HG02973 (cell line): ENCODE data around the gene FMN1.

Experiments used
- ATAC-seq: cut with Tn5 transposase; IDR thresholded peaks from one replicate; pipeline ENCODE4 v1.9.1; 2021; ENCODE audit warnings: moderate library complexity; ENCODE audit not compliant: unreplicated experiment

FMN1 gene

GRCh38 chr15:33194704-33195670, at the start of gene FMN1:
TSS of gene FMN1 (minus strand) at chr15:33194714. CDS start at chr15:33154914, 39,800 bp downstream.
- peak; percentile 97 for ATAC-seq

GRCh38 chr15:33243869-33244268, 49.4 kb upstream of the FMN1 start:
- no peak for ATAC-seq

- no peak for ATAC-seq
Measured at GRCh38 chr15:33243393-33243792, 48.9 kb upstream of the FMN1 start.

DNA sequence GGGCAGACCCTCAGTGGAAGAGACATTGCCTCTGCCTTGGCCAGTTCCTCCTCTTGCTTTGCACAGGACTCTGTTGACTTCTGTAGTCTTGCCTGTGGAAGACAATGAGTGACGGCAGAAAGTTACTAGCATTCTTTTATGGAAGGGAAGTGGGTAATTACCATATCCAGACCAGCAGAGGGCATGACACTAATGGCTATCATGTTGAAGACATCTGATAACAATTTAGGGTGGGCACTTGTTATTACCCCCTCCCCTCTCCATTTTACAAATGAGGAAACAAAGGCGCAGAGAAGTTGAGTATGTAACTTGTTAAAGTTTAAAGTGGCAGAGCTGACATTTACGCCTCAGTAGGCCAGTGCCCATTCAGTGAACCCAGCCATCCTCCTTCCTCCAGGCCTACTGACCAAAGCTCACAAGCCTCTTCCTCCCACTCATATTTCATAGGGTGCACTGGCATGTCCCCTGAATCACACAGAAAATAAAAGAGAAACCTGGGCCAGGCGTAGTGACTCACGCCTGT, 48.2 kb upstream of the FMN1 start:
- no peak for ATAC-seq

DNA sequence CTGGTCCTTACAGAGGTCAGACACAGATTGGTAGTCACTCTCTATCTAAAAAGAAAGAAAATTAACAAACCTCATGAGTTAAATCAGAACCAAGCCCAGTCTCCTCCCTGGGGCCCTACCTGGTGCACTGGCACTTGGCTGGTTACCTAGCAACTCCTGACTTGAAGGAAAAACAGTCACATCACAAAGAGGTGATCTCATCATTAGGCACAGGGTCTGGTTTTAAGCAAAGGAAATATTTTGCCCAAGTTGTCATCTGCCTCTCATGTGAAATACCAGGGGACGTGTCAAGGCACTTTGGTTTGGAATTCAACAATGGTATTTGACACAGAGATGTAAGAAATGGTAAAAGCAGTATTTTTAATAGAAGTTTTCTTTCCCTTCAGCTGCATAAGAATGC, 47.7 kb upstream of the FMN1 start:
- no peak for ATAC-seq

- no peak for ATAC-seq
Measured at GRCh38 chr15:33236841-33237509, 42.5 kb upstream of the FMN1 start.

GRCh38 chr15:33234020-33234461, 39.5 kb upstream of the FMN1 start:
- ATAC-seq: no peak

DNA sequence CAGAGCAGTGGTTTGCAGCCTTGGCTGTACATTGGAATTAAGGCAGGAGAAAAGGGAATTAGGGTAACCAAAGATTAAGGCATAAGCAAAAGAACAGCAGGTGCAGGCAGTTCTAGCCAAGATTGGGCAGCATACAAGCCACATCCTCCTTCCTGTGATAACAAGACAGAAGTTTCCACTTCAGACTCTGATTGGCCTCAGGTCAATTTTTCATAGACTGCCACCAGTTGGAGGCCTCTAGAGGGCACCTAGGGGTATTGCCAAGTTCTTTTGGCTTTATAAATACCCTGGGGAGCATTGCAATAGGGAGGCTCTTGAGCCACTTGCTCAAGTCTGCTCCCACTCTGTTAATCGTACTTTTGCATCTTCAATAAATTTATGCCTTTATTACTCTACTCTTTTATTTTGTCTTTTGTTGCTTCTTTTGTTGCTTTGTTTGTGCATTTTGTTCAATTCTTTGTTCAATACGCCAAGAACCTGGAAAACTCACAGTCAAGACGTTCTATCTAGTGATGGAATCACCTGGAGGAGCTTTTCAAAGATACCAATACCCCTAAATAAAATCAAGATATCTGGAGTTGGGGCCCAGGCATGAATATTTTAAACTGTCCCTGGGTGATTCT, 32.2 kb upstream of the FMN1 start:
- peak; percentile 91 for ATAC-seq

DNA sequence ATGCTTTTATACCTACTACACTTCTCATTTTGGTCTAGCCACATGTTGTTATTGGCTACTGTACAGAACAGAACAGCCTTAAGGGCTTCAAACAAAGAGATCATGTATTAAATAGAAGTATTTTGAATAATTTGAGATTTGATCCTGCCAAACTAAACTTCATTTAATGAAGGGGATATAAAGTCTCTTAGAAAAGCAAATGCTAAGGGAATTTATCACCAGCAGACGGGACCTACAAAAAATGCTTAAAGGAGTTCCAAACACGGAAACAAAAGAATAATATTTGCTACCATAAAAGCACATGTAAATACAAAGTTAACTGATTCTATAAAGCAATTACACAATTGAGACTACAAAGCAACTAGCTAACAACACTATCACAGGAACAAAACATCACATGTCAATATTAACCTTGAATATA, 23.6 kb upstream of the FMN1 start:
- no peak for ATAC-seq

DNA sequence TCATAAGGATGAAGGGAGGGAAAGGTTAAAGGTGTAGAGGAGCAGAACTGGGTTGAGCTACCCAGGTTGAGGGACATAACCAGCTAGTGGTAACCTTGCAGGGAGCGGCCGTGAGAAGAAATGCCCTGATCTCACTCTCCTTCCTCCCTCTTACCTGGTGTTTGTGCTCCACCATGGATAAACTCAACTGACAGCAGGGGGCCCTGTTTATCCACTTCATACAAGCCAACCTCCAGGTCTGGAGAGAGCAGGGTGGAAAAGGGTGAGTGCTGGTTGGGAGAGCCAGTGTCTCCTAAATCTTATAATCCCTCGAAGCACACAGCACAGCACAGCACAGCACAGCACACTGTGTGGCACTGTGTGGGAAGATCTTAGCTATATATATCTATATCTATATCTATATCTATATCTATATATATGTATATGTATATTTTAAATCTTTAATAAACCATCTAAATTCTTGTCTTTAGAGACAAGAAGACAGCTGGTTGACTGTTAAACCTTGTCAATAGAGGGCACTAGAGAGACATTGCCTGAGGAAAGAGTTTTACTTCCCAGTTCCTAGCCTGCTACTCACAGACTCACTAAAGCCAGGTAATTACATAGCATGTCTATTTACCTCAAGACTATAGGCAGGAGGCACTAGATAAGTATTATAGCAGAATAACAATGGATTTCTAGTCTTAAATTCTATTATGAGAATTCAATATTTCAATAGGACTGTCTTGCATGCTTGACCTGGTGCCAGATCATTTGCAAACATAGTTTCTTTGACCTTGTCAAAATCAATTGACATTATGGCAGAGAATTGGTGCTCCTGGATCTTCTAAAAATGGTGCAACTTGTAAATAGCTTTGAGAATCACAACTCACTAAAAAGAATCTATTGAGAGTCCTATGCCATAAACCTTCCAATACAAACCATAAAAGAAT, 21.7 kb upstream of the FMN1 start:
- no peak for ATAC-seq

GRCh38 chr15:33211176-33211808, 16.8 kb upstream of the FMN1 start:
- ATAC-seq: no peak

DNA sequence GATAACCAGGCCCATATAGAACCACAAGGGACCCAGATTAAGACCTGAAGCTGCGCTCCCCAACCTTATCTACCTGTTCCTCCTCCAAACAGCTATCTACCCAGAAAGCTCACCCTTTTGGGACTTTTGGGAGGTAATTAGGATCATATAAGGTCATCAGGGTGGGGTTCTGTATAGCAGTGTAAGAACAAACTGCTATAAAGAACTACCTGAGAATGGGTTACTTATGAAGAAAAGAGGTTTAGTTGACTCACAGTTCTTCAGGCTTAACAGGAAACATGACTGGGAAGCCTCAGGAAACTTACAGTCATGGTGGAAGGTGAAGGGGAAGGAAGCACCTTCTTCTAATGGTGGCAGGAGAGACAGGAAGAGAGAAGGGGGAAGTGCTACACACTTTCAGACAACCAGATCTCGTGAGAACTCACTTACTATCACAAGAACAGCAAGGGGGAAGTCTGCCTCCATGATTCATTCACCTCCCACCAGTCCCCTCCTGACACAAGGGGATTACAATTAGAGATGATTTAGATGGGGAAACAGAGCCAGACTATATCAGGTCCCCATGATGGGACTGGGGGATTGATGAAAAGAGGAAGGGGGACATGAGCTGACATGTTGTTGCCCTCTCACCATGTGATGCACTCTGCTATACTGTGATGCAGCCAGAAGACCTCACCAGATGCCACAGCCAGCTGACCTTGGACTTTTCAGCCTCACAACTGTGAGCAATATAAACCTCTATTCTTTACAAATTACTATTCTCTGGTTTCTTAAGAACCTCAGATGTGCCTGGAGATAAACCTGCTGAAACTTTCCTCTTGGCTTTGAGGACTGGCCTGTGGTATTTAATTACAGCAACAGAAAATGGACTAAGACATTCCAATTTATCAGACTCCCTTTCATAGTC, 15.3 kb upstream of the FMN1 start:
- no peak for ATAC-seq

GRCh38 chr15:33207646-33208045, 13.1 kb upstream of the FMN1 start:
- ATAC-seq: no peak

DNA sequence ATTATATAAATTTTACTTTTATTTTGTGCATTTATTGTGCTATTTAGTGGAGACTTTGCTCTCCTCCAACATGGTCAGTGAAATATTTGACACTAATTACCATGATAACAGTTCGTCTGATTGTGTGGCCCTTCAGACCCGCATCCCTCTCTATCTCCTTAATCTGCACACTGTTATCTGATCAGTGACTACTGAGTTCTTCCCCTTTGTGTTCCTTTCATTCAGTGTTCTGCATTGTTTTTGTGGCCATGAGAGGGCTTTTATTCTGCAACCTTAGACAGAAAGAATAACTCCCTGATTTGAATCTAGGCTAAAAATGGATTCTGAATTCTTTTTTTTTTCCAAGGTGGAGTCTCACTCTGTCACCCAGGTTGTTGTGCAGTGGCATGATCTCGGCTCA, 11.9 kb upstream of the FMN1 start:
- ATAC-seq: no peak

DNA sequence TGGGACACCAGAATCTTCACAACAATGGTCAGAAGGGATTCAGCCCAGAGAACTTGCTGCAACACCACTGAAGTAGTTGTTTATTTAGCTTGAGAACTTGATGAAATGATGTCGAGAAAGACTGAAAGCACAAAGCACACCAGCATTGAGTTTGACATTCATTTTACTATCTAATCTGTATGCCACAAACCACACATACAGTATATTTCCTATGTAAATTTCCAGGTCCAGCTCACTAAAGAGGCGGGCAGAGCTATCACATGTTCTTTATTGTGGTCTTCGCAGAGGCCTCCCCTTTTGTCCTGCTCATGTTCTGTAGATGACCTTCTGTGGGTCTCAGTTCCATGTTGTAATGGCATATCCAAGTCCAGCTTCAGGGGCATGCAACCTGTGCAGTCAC, 10.4 kb upstream of the FMN1 start:
- ATAC-seq: no peak

DNA sequence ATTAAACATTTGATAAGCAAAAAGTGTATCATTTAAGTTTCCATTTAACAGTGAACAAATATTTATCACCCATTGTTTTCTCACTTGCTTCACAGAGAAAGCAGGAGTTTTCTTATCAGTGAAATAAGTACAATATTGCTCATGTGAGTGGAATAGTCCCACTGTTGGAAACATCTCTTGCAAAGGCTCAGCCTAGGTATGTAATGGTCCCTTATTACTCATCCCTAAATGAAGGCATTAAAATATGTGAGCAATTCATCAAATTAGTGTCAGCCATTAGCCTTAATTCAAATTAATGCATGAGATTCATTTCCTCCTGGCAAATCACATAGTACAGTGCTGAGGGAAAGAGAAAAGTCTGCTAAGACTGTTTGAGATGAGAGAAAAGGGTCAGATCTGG, 9.6 kb upstream of the FMN1 start:
- no peak for ATAC-seq

GRCh38 chr15:33201491-33202231, 7.1 kb upstream of the FMN1 start:
- ATAC-seq: peak; percentile 84

- no peak for ATAC-seq
Measured at GRCh38 chr15:33200903-33201302, 6.4 kb upstream of the FMN1 start.
